Activated gamma-delta T cell treated with Interleukin-2 at 50 U/mL for 16 hours (primary cell): ENCODE data around the gene AMBN.
"Not testable (repeated sequence)": the region's sequence is repeated elsewhere in the genome, so short reads cannot be mapped to it uniquely, and the experiment has no call there.

Source experiments
- DNase-seq: peaks from one replicate; pipeline ENCODE4 v3.0.0-alpha.2; 2020

The AMBN gene

GRCh38 chr4:70608324-70608723, 16.3 kb downstream of the AMBN start:
- no peak for DNase-seq

GRCh38 chr4:70613306-70614183, 21.5 kb downstream of the AMBN start:
- no peak for DNase-seq

- no peak for DNase-seq
Observed at GRCh38 chr4:70614184-70614555, 22.1 kb downstream of the AMBN start.

GRCh38 chr4:70619288-70619687, 27.2 kb downstream of the AMBN start:
- no peak for DNase-seq

- DNase-seq: no peak
Observed at GRCh38 chr4:70619778-70620177, 27.7 kb downstream of the AMBN start.

GRCh38 chr4:70623323-70623722, 31.3 kb downstream of the AMBN start:
- no peak for DNase-seq

GRCh38 chr4:70624226-70624793, 32.3 kb downstream of the AMBN start:
- DNase-seq: no peak

GRCh38 chr4:70627620-70628019, 35.6 kb downstream of the AMBN start:
- DNase-seq: no peak

- no peak for DNase-seq
Observed at GRCh38 chr4:70628444-70628843, 36.4 kb downstream of the AMBN start, which contains the start of gene ENAM. Gene ENAM, plus strand, starts transcription at chr4:70628744. Its CDS starts 757 bp downstream, at chr4:70629501.

- DNase-seq: no peak
Observed at GRCh38 chr4:70629469-70630090, 37.5 kb downstream of the AMBN start.

GRCh38 chr4:70630162-70630561, 38.1 kb downstream of the AMBN start:
- no peak for DNase-seq

GRCh38 chr4:70632028-70632427, 40.0 kb downstream of the AMBN start:
- DNase-seq: no peak

GRCh38 chr4:70634482-70634881, 42.4 kb downstream of the AMBN start:
- DNase-seq: no peak

- no peak for DNase-seq
Observed at GRCh38 chr4:70637239-70637913, 45.3 kb downstream of the AMBN start.

- no peak for DNase-seq
Observed at GRCh38 chr4:70640192-70640591, 48.1 kb downstream of the AMBN start.

GRCh38 chr4:70650741-70651140, 58.7 kb downstream of the AMBN start:
- not testable (repeated sequence) for DNase-seq

GRCh38 chr4:70651864-70652506, 59.9 kb downstream of the AMBN start:
- DNase-seq: no peak

- no peak for DNase-seq
Observed at GRCh38 chr4:70654605-70655011, 62.6 kb downstream of the AMBN start.
